CD4-positive, alpha-beta T cell (primary cell): ENCODE results near the gene INVS. TPM values are rescaled to one million over a fixed set of nuclear protein-coding genes. Genes with fewer than 3 reads are reported as not detected.

Experiments
- ATAC-seq: fragments of 200-7000 bp; cut with Tn5 transposase; one replicate; pipeline ENCODE4 v1.10.0; 2022; ENCODE audit warnings: mild to moderate bottlenecking; ENCODE audit not compliant: poor library complexity
- CTCF ChIA-PET: fragments of 350-600 bp; sonication (Branson Sonifier 250); formaldehyde crosslinking; loops from one replicate; lab custom pipeline; 2021; ENCODE audit warnings: antibody characterized with exemption, inconsistent platforms; lab: Charles Lee
- POLR2A ChIA-PET: fragments of 350-600 bp; sonication (Branson Sonifier 250); formaldehyde crosslinking; loops from one replicate; lab custom pipeline; 2021; ENCODE audit warnings: antibody characterized with exemption, inconsistent platforms; lab: Charles Lee
- DNase-seq, 14 experiments: peaks; one replicate each; pipeline ENCODE4 v3.0.0-alpha.2; 2013 to 2020; ENCODE audit warnings: mixed read lengths in 2 of 14
- H3K27ac ChIP-seq, 2 donors: one replicate each; pipeline versions ENCODE4 v1.5.1 to v1.7.0; 2013; ENCODE audit warnings: low read length in 2 of 2, low read depth in 1 of 2, mild to moderate bottlenecking in 1 of 2
- H3K27me3 ChIP-seq, 2 experiments: 1 replicate in 1 of 2; 2 replicates in 1 of 2; pipeline versions ENCODE4 v1.6.1 to v1.7.0; 2013; ENCODE audit warnings: low read length in 2 of 2, control low read depth in 1 of 2, mild to moderate bottlenecking in 1 of 2, moderate library complexity in 1 of 2; ENCODE audit not compliant: insufficient read depth in 2 of 2, control insufficient read depth in 1 of 2
- H3K36me3 ChIP-seq: one replicate; pipeline ENCODE4 v1.6.1; 2013; ENCODE audit warnings: low read length, control low read depth; ENCODE audit not compliant: insufficient read depth
- H3K4me1 ChIP-seq: one replicate; pipeline ENCODE4 v1.6.1; 2013; ENCODE audit warnings: low read length, control low read depth; ENCODE audit not compliant: insufficient read depth
- H3K4me3 ChIP-seq: one replicate; pipeline ENCODE4 v1.5.1; 2013; ENCODE audit warnings: mild to moderate bottlenecking, low read length, moderate library complexity
- H3K9me3 ChIP-seq, 2 experiments: 1 replicate in 1 of 2; 2 replicates in 1 of 2; pipeline versions ENCODE4 v1.6.1 to v1.7.0; 2013; ENCODE audit warnings: low read length in 2 of 2, mild to moderate bottlenecking in 2 of 2, control low read depth in 1 of 2, moderate library complexity in 1 of 2; ENCODE audit not compliant: control insufficient read depth in 1 of 2, insufficient read depth in 1 of 2
- H3K27ac Mint-ChIP-seq: one replicate; pipeline ENCODE4 v1.8.0; 2020; ENCODE audit warnings: mixed read lengths
- H3K27me3 Mint-ChIP-seq: one replicate; pipeline ENCODE4 v1.8.0; 2021; ENCODE audit warnings: mixed read lengths
- H3K36me3 Mint-ChIP-seq: one replicate; pipeline ENCODE4 v1.8.0; 2021; ENCODE audit warnings: low read depth, mixed read lengths
- H3K4me1 Mint-ChIP-seq: one replicate; pipeline ENCODE4 v1.8.0; 2021; ENCODE audit warnings: low read depth, mixed read lengths
- H3K4me3 Mint-ChIP-seq: one replicate; pipeline ENCODE4 v1.8.0; 2020; ENCODE audit warnings: mild to moderate bottlenecking, mixed read lengths
- H3K9me3 Mint-ChIP-seq: one replicate; pipeline ENCODE4 v1.8.0; 2020; ENCODE audit warnings: mixed read lengths
- CTCF ChIP-seq: fragments of 200-600 bp; IDR thresholded peaks from one replicate; pipeline ENCODE4 v1.8.0; 2022; ENCODE audit warnings: antibody characterized with exemption, mild to moderate bottlenecking
- intact Hi-C, 2 experiments: fragments of 100-400 bp; cut with DNase I in 1 of 2; cut with micrococcal nuclease in 1 of 2; formaldehyde crosslinking; loops; one replicate each; pipeline versions ENCODE4 v1.15.1 to v1.9.0; 2023 to 2025; cut with DNase I, micrococcal nuclease
- total RNA-seq, 174 experiments: library from RNA in 2 of 174; stranded (reverse) in 2 of 174; gene quantifications; one replicate each; pipeline ENCODE4 v1.2.3 and lab custom pipeline; 2021 to 2026

Gene INVS
- total RNA-seq, 2 experiments from 2014 or later = 13.6 to 14.3 TPM

DNA sequence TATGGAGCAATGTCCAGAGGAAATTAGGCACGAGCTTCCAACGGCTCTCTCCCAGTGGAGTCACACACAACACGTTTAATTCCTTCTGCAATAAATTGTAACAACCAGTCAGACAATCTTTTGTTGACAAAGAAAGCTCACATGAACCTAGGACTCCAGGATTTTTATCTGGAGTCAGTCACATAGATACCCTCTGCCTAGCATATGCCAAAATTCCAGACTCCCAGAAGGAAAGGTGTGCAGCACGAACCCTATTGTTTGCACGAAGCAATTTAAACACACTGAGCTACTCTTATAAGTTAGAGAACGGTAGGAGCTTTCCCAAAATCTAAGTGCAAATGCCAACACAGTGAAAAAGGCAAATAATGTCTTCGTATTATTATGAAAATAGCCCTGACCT, 186.6 kb downstream of the INVS start:
- Mint-ChIP-seq H3K36me3 (peaks cover 92% of the 10 kb centered on the region), H3K27ac (no peak overlapping the region), H3K4me1 (no peaks in the 10 kb centered on the region), H3K27me3 (no peaks in the 10 kb centered on the region), H3K9me3 (peaks cover 13% of the 10 kb centered on the region), H3K4me3 (no peak overlapping the region)
- Histone ChIP-seq H3K27ac (no peak overlapping the region), H3K27me3 (no peaks in the 10 kb centered on the region), H3K36me3 (peaks cover 40% of the 10 kb centered on the region), H3K4me3 (no peak overlapping the region), H3K9me3 (peaks cover 4 to 5% of the 10 kb centered on the region in 2 experiments), H3K4me1 (no peaks in the 10 kb centered on the region)
- ChIA-PET POLR2A (no interaction called here), CTCF (no interaction called here)
- DNase-seq = no peak
- intact Hi-C loops = no loop called here
- TF ChIP-seq CTCF = no peak
- ATAC-seq = no peak

DNA sequence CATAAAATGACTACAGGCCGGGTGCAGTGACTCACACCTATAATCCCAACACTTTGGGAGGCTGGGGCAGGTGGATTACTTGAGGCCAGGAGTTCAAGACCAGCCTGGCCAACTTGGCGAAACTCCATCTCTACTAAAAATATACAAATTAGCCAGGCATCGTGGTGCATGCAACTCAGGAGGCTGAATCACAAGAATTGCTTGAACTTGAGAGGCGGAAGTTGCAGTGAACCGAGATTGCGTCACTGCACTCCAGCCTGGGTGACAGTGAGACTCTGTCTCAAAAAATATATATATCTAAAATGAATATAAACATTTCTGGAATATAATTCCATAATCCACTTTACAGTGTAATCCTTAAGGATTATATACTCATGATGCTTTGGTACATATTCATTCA, 187.2 kb downstream of the INVS start:
- Mint-ChIP-seq H3K9me3 (peaks cover 13% of the 10 kb centered on the region), H3K36me3 (peaks cover 89% of the 10 kb centered on the region), H3K4me1 (no peaks in the 10 kb centered on the region), H3K4me3 (no peak overlapping the region), H3K27me3 (no peaks in the 10 kb centered on the region), H3K27ac (no peak overlapping the region)
- intact Hi-C loops = no loop called here
- Histone ChIP-seq H3K9me3 (peaks cover 4 to 5% of the 10 kb centered on the region in 2 experiments), H3K27ac (no peak overlapping the region), H3K27me3 (no peaks in the 10 kb centered on the region), H3K4me1 (no peaks in the 10 kb centered on the region), H3K36me3 (peaks cover 43% of the 10 kb centered on the region), H3K4me3 (no peak overlapping the region)
- DNase-seq (no peak), ATAC-seq (no peak)
- no peak for TF ChIP-seq CTCF
- ChIA-PET CTCF (no interaction called here), POLR2A (no interaction called here)

DNA sequence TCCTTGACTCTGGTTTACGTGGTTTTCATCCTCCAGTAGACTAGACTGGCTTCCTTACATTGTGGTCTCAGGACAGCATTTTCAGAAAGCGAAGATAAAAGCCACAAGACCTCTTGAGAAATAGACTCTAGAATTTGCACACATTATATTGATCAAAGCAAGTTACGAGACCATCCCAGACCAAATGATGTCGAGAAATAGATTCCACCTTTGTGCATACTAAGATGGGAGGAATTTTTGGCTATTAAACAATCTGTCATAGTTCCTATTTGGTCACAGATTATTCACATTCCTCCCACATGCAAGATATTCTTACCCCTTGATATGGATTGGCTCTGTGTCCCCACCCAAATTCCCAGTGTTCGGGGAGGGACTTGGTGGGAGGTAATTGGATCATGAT, 188.1 kb downstream of the INVS start:
- no peaks in the 10 kb centered on the region for H3K4me1 Mint-ChIP-seq
- no peaks in the 10 kb centered on the region for H3K4me1 ChIP-seq
- H3K27me3 ChIP-seq = no peaks in the 10 kb centered on the region
- H3K9me3 ChIP-seq = peaks cover 4 to 5% of the 10 kb centered on the region in 2 experiments
- no peak overlapping the region for H3K4me3 ChIP-seq
- DNase-seq (no peak), ATAC-seq (no peak)
- intact Hi-C loops = no loop called here
- no peak overlapping the region for H3K4me3 Mint-ChIP-seq
- ChIA-PET POLR2A (no interaction called here), CTCF (no interaction called here)
- H3K27me3 Mint-ChIP-seq = no peaks in the 10 kb centered on the region
- H3K36me3 ChIP-seq = peaks cover 46% of the 10 kb centered on the region
- TF ChIP-seq CTCF = no peak
- H3K36me3 Mint-ChIP-seq = peaks cover 89% of the 10 kb centered on the region
- H3K27ac Mint-ChIP-seq = no peak overlapping the region
- peaks cover 13% of the 10 kb centered on the region for H3K9me3 Mint-ChIP-seq
- no peak overlapping the region for H3K27ac ChIP-seq
